Ascending aorta (tissue), 2 donors: ENCODE results near the gene ZNF224. TPM values are rescaled to one million over a fixed set of nuclear protein-coding genes. Genes with fewer than 3 reads are reported as not detected.

Experiments
- DNase-seq, 2 donors: peaks; one replicate each; pipeline ENCODE4 v3.0.0-alpha.2; 2019; ENCODE audit warnings: low spot score in 2 of 2
- H3K27ac ChIP-seq, 2 donors: fragments of 200-600 bp; sonication (generic); one replicate each; pipeline ENCODE4 v1.5.1; 2016 to 2017; ENCODE audit warnings: mild to moderate bottlenecking in 1 of 2
- H3K27me3 ChIP-seq: fragments of 200-600 bp; sonication (generic); one replicate; pipeline ENCODE4 v1.5.1; 2017
- H3K36me3 ChIP-seq, 2 donors: fragments of 200-600 bp; sonication (generic); one replicate each; pipeline ENCODE4 v1.5.1; 2016
- H3K4me1 ChIP-seq, 2 donors: fragments of 200-600 bp; sonication (generic); one replicate each; pipeline ENCODE4 v1.5.1; 2016 to 2017; ENCODE audit warnings: mild to moderate bottlenecking in 1 of 2
- H3K4me3 ChIP-seq, 2 donors: fragments of 200-600 bp; sonication (generic); one replicate each; pipeline ENCODE4 v1.5.1; 2016 to 2017; ENCODE audit warnings: mild to moderate bottlenecking in 1 of 2
- H3K9me3 ChIP-seq, 2 donors: fragments of 200-600 bp; sonication (generic); one replicate each; pipeline ENCODE4 v1.5.1; 2016
- CTCF ChIP-seq, 3 experiments: fragments of 200-600 bp in 2 of 3; fragments of 450-650 bp in 1 of 3; sonication (generic) in 2 of 3; IDR thresholded peaks; one replicate each; pipeline ENCODE4 v1.5.1; 2016 to 2019; ENCODE audit warnings: antibody characterized with exemption in 3 of 3, mild to moderate bottlenecking in 1 of 3, moderate library complexity in 1 of 3
- intact Hi-C: fragments of 100-400 bp; cut with DNase I; formaldehyde crosslinking; loops from one replicate; pipeline ENCODE4 v1.15.1; 2023
- total RNA-seq: library from RNA; depleted of rRNA; stranded (reverse); fragments of >200 nt; gene quantifications from one replicate; pipeline ENCODE4 v1.1.0, GENCODE V29; 2016

The ZNF224 gene
- total RNA-seq, 1 donor from 2014 or later: 119 TPM

- intact Hi-C loops: no loop called here
- Histone ChIP-seq H3K4me1 (no peaks in the 10 kb centered on the region), H3K36me3 (peaks cover 58 to 63% of the 10 kb centered on the region in 2 donors), H3K9me3 (peaks cover 63 to 97% of the 10 kb centered on the region in 2 donors), H3K27ac (no peak overlapping the region), H3K4me3 (no peak overlapping the region), H3K27me3 (no peaks in the 10 kb centered on the region)
- DNase-seq: no peak
- no peak for TF ChIP-seq CTCF (IDR thresholded peaks at IDR 0.05)
These were observed 62.3 kb downstream of the ZNF224 start for GRCh38 chr19:44156475-44156874.

Other genes starting within 250 kb of the ZNF224 start
- not detected for gene ZNF404, start 210.4 kb upstream of the ZNF224 start, total RNA-seq
- gene ZNF45, start 159.1 kb upstream of the ZNF224 start, total RNA-seq: 6.5 TPM
- gene ZNF221, start 143.1 kb upstream of the ZNF224 start, total RNA-seq: 2.6 TPM
- not detected for gene ZNF155, start 110.2 kb upstream of the ZNF224 start, total RNA-seq
- gene ZNF230, start 91.4 kb upstream of the ZNF224 start, total RNA-seq: 0.32 TPM
- gene ZNF222, start 69.0 kb upstream of the ZNF224 start, total RNA-seq: 0.43 TPM
- gene ZNF223, start 42.3 kb upstream of the ZNF224 start, total RNA-seq: not detected
- gene ZNF284, start 22.2 kb upstream of the ZNF224 start, total RNA-seq: 0.21 TPM
- gene ZNF225, start 19.0 kb downstream of the ZNF224 start, total RNA-seq: 3.3 TPM
- gene ZNF234, start 47.2 kb downstream of the ZNF224 start, total RNA-seq: 7.9 TPM
- 4.7 TPM for gene ZNF226, start 70.7 kb downstream of the ZNF224 start, total RNA-seq
- 7.1 TPM for gene ZNF227, start 118.2 kb downstream of the ZNF224 start, total RNA-seq
- gene ZNF233, start 165.5 kb downstream of the ZNF224 start, total RNA-seq: not detected
- gene ZNF235, start 210.7 kb downstream of the ZNF224 start, total RNA-seq: 6.6 TPM